ENCODE measurements around the gene POMGNT2.

Gene POMGNT2

DNA sequence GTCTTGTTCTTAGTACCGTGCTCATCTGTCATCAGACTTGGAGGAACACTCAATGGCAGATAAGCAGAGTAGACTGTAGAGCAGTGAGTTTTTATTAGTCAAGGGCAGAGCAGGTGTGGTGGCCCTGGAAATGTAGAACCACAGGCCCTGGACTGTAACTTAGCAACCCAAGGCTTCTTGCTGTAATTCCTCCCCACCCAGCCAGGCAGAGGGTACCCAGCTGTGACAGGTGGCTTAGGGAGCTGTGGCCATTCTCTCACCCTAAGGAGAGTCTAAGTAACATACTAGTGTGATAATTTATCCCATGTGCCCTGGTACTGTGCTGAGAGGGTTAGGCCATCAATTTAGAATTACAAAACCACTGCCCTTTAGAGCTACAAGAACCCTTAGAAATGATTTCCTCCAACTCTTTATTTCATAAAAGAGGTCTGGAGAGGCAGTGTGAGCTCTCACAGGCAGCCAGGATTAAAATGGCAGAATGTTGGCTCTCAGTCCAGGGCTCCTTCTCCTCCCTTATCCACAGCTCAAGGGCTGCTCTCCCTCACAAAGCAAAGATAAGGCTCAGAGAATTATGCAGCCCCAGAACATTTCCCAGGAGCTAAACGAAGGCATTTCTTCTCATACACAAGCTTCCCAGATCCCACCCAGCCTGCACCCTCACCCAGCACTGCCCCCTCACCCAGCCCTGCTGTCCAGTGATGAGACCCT lies 3.0 kb downstream of the POMGNT2 start:
- DNase-seq (ENCODE audit: low read depth): no peak

DNA sequence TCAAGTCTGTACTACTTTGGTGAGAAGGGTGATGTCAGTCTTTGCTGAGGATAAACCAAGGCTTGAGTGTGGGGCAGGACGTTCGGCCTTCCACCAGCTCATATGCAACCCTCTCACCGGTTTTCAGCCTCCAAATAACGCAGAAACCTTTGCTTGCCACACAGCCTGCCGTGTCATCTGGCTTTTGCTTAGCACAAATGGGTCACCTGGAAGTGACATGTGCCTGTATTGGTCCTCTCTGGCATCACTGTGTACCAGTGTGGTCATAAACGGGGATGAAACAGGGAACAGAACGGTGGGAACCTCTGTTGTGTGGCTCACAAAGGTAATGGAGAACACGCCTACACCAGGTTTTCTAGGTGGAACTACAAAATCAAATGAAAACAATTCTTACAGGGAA lies 7.1 kb downstream of the POMGNT2 start:
- DNase-seq (ENCODE audit: low read depth): no peak

- no peak for DNase-seq (ENCODE audit: low read depth)
Measured at GRCh38 chr3:43097400-43098080, 8.3 kb downstream of the POMGNT2 start.

DNA sequence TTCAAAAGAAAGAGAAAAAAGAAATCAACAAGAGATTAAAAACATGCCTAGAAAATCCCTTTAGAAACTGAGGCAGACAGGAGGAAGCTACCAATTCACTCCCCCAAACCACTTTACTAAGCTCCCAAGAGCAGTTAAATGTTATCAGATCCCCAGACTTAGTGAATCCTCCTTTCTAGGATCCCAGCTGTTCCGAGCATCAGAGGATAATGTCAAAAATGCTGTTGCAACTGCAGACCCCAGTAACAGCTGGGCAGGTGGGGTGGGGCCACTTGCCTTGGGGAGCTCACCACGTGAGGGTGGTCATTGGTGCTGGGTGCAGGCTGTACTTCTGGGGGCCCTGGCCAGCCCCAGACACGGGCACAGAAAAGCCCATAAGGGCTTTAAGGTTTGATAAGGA lies 9.1 kb downstream of the POMGNT2 start:
- no peak for DNase-seq (ENCODE audit: low read depth)

DNA sequence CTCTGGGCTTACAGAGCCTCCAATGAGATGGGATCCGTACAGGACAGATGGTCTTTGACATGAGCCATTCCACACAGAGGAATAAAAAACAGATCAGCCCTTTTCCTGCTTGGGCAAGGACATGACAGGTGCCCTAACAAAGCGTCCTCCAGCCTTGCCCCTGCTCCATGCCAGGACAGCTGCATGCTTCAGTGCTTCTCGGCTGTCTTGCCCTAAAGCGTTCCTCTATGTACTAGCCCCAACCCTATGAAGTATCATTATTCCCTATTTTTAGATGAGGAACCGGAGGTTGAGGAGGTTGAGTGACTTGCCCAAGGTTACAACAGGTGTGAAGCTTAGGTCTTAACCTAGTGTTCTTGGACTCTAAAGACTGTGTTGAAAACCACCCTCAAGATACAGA lies 10.5 kb downstream of the POMGNT2 start:
- DNase-seq (ENCODE audit: low read depth): no peak

DNA sequence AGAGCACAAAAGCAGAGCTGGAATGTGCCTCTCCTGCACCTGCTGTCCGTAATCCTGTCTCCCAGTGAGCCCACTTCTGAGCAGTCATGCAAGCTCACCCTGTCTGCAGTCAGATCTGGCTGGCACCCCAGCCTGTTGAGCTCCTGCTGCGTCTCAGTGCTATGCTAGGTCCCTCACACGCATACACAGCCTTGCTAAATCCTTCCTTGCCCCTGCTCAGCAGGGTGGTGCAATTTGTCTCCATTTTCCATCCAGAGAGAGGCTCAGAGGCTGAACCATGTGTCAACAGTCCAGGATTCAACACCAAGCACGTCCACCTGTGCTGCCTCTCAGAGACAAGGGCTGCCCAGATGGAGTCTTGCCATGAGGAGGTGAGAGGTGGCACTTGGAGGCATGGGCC lies 11.0 kb downstream of the POMGNT2 start:
- no peak for DNase-seq (ENCODE audit: low read depth)

DNA sequence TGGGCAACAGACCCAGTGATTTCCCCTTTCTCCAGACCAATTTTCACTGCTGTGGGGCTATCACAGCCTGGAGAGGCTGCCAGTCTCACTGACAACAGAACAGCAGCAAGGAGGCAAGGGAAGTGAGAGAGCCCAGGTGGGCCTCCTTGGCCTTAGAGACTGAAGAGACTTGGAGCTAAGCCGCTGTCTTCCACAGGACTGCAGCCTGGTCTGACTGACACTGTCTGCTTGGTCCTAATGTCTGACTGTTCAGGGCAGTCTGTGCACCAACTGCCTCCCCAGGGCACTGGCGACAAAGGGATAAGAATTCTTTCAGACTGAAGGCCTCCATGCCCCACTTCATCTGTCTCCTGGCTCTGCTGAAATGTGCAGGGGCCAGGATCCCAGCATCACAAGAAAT lies 11.5 kb downstream of the POMGNT2 start:
- no peak for DNase-seq (ENCODE audit: low read depth)

DNA sequence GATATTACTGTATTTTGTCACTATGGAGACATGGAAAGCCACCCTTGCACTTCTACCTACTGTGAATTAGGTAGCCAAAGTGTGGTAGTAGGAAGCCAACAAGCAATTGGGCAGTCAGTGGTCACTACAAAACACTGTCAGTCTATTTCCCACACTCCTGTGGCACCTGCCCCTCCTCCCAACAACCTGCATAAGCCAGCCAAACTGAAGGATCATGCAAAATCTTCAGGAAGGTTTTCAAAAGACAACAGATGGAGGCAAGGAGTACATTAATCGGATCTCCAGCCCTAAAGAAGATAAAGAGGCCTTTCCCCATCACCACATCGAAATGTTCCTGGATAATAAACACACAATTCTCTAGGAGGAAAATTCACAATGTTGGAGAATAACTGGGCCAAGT lies 11.9 kb downstream of the POMGNT2 start:
- DNase-seq (ENCODE audit: low read depth): no peak

GRCh38 chr3:43093006-43093405 lies 12.9 kb downstream of the POMGNT2 start:
- DNase-seq (ENCODE audit: low read depth): no peak

- no peak for DNase-seq (ENCODE audit: low read depth)
Measured at GRCh38 chr3:43091481-43091880, 14.4 kb downstream of the POMGNT2 start.

DNA sequence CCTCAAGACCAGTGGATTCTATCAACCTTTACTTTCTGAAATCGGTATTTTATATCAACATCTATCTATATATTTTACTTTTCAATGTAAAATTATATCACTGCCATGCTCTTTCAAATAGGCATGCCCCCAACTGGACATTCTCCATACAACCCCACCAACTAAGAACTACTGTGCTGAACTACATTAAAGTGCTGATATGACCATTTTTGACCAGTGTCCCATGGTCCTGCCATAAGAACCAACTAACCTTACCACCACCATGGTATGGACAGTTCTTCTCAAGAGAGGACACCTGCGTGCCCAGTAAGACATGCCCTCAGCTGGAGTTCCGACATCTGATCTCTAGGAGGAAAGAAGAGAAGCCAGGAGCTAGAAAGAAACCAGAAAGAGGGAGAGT lies 15.6 kb downstream of the POMGNT2 start:
- DNase-seq (ENCODE audit: low read depth): no peak

DNA sequence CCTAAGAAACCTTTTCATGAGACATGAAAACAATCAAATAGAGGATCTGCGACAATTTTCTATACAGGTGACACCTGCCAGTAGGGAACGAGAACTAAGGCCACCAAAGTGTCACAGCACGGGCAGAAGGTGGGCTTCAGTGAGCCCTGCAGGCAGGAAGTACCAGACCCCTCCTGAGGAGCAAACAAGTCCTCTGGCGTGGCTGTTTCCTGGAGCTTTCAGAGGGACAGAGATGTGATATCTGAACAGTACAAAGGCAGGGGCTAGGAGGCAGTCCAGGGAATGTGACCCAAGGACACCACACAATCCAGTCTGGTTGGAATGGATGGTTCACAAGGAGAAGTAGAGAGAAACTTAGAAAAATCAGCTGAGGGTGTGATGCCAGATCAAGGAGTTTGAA lies 16.8 kb downstream of the POMGNT2 start:
- DNase-seq (ENCODE audit: low read depth): no peak

GRCh38 chr3:43087249-43087776 lies 18.6 kb downstream of the POMGNT2 start:
- no peak for DNase-seq (ENCODE audit: low read depth)

GRCh38 chr3:43086460-43087165 lies 19.3 kb downstream of the POMGNT2 start:
- DNase-seq (ENCODE audit: low read depth): no peak

DNA sequence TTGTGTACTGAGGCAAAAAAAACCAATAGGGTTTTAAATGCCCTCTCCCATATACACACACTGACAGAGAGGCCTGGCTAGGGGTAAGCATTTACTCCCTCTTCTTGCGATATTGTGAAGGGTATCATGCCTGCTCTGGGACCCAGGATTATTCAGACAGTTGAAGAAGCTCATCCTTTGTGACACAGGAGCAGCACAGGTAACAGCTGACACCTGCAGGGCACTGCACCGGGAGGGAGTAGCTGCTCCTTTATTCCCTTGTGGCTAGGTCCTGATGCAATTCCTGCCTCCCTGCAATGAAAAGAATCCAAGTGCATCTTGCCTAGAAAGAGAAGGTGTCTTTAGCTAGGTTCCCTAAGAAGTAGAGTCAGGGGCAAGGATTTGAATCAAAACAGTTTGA lies 23.4 kb downstream of the POMGNT2 start:
- DNase-seq (ENCODE audit: low read depth): no peak

DNA sequence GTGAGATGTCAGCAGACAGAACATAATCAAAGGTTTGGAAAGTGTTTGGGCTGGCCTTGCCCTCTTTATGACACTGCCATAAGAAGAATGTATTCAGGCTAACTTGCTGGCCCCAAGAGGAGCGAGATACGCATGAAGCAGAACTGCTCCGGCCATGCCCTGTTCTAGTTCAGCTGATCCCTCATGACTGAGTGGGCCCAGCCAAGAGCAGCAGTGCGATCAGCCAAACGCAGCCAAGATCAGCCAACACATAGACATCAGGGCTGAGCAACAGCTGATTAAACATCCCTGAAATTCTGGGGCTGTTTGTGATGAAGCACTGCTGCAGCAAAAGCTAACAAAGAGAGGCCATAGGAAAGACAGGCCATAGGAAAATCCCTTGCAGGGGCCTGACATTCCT lies 24.1 kb downstream of the POMGNT2 start:
- no peak for DNase-seq (ENCODE audit: low read depth)

DNA sequence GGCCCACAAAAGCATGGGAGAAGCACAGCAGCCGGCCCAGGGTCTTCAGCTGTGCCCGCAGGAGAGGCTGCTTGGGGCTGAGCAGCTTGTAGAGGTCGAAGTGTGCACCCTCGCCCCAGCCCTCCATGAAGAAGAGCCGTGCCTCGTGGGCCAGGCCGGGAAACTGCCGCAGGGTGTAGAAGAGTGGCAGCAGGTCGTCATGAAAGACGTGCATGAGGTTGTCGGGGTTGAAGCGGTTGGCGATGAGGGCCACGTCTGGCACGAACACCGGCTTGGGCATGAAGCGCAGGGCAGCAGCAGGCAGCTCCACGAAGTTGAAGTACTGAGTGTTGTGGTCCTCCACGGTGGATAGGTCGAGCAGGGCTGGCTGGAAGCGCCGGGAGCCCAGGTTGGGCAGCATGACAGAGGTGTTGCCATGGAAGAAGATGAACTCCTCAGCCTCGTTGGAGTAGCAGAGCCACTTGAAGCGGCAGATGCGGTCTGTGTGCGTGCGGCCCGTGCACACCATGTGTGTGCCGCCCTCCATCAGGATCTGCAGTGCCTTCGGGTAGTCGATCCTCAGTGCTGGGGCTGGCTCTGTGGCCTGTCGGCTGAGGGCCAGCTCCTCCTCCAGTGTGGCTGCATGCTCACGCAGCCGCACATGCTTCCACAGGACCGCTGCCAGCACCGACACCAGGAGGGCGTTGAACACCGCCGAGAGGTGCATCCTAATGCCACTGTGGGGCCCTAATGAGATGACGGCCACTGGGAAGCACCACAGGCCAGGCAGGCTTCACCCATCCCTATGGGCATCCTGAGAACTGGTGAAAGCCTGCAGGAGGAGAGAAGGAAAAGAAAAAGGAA lies 24.9 kb downstream of the POMGNT2 start:
- no peak for DNase-seq (ENCODE audit: low read depth)

- DNase-seq (ENCODE audit: low read depth): no peak
Measured at GRCh38 chr3:43079536-43080332, 26.1 kb downstream of the POMGNT2 start.

- DNase-seq (ENCODE audit: low read depth): no peak
Measured at GRCh38 chr3:43077707-43078106, 28.2 kb downstream of the POMGNT2 start.

DNA sequence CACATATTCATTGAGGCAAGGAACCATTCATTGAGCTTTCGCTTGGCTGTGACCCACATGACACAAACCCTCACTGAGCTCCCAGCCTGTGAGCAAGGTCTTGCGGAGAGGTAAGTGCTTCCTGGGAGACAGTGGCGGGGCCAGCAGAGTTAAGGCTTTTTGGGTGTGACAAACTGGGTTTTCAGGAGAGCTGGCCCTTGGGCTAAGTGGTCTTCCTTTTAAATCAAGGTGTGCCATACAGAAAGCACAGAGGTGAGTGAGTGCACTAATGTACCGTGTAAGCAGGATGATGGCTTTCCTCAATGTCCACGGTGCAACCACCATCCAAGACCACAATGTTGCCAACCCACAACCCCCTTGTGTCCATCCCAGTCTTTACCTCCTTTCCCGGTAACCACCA lies 28.6 kb downstream of the POMGNT2 start:
- DNase-seq (ENCODE audit: low read depth): no peak

DNA sequence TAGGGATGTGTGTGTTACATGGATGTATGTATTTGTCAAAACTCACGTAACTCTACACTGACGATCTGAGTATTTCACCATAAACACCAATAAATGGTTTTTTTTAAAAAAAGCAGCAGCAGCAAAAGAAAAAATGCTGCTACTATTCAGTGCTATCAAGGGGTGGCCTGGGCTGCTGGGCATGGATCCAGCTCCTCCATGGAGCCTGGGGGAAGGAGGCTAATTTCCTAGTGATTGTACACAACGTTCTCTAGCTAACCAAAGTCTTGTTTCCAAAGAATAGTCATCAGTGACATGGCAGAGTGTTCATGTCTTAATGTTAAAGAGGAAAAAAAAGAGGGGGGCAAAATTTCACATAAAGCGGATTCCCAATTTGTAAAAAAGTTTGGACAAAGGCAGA lies 29.0 kb downstream of the POMGNT2 start:
- no peak for DNase-seq (ENCODE audit: low read depth)

Measured in GM04503 (cell line).